NB4 (cell line): ENCODE measurements around the gene TSC22D1.

Experiments
- CTCF ChIP-seq: IDR thresholded peaks from one replicate; pipeline ENCODE4 v1.5.1; 2012; ENCODE audit warnings: low read depth, low read length
- MYC ChIP-seq: IDR thresholded peaks from 2 replicates; pipeline ENCODE4 v1.6.1; 2011; ENCODE audit warnings: low read depth, low read length

GRCh38 chr13:44413095-44413494 is 163.0 kb downstream of the TSC22D1 start:
- TF ChIP-seq CTCF = no peak
- no peak for TF ChIP-seq MYC
